Keratinocyte (primary cell): ENCODE measurements around the gene USP46. TPM values are rescaled to one million over a fixed set of nuclear protein-coding genes. Genes with fewer than 3 reads are reported as not detected.

Experiments used
- DNase-seq: peaks from one replicate; pipeline ENCODE4 v3.0.0-alpha.2; 2011; ENCODE audit warnings: low read depth, missing footprints, low spot score
- FAIRE-seq: peaks from 2 replicates; lab custom pipeline; 2011; peaks lifted over from hg19 to GRCh38; lab: Jason Lieb, UNC
- H2AFZ ChIP-seq: 2 replicates; pipeline ENCODE4 v1.6.0; 2012; ENCODE audit warnings: low read length, control low read depth, inconsistent platforms; ENCODE audit not compliant: control insufficient read depth
- H3K27ac ChIP-seq: 2 replicates; pipeline ENCODE4 v1.5.1; 2011; ENCODE audit warnings: low read length; ENCODE audit not compliant: control insufficient read depth, insufficient read depth
- H3K27me3 ChIP-seq: 3 replicates; pipeline ENCODE4 v1.6.0; 2011; ENCODE audit warnings: low read length; ENCODE audit not compliant: control insufficient read depth, insufficient read depth; ENCODE audit errors: extremely low read depth
- H3K36me3 ChIP-seq, 2 experiments: 2 replicates in 1 of 2; 3 replicates in 1 of 2; pipeline ENCODE4 v1.5.1; 2011; ENCODE audit warnings: low read length in 2 of 2, mild to moderate bottlenecking in 1 of 2; ENCODE audit not compliant: control insufficient read depth in 2 of 2, insufficient read depth in 2 of 2; ENCODE audit errors: extremely low read depth in 1 of 2
- H3K4me1 ChIP-seq: 3 replicates; pipeline ENCODE4 v1.5.1; 2011; ENCODE audit warnings: low read length; ENCODE audit not compliant: control insufficient read depth, insufficient read depth; ENCODE audit errors: extremely low read depth
- H3K4me2 ChIP-seq: 3 replicates; pipeline ENCODE4 v1.6.0; 2011; ENCODE audit warnings: low read depth, low read length; ENCODE audit not compliant: control insufficient read depth, insufficient read depth; ENCODE audit errors: extremely low read depth
- H3K4me3 ChIP-seq, 3 experiments: fragments of 200-600 bp in 1 of 3; sonication (generic) in 1 of 3; 2 replicates in 2 of 3; 3 replicates in 1 of 3; pipeline ENCODE4 v1.5.1; 2011 to 2016; ENCODE audit warnings: low read length in 3 of 3, mild to moderate bottlenecking in 3 of 3, control low read depth in 2 of 3, inconsistent platforms in 1 of 3, low read depth in 1 of 3, mixed read lengths in 1 of 3, mixed run types in 1 of 3, moderate library complexity in 1 of 3; ENCODE audit not compliant: control insufficient read depth in 2 of 3, insufficient read depth in 2 of 3; ENCODE audit errors: extremely low read depth in 1 of 3
- H3K79me2 ChIP-seq: 2 replicates; pipeline ENCODE4 v1.6.0; 2012; ENCODE audit warnings: low read length; ENCODE audit not compliant: control insufficient read depth, insufficient read depth
- H3K9ac ChIP-seq: 3 replicates; pipeline ENCODE4 v1.6.0; 2011; ENCODE audit warnings: low read length; ENCODE audit not compliant: control insufficient read depth, insufficient read depth; ENCODE audit errors: extremely low read depth
- H3K9me1 ChIP-seq: 3 replicates; pipeline ENCODE4 v1.6.0; 2011; ENCODE audit warnings: low read length; ENCODE audit not compliant: control insufficient read depth, insufficient read depth; ENCODE audit errors: extremely low read depth
- H3K9me3 ChIP-seq: 2 replicates; pipeline ENCODE4 v1.5.1; 2012; ENCODE audit warnings: low read depth, low read length; ENCODE audit not compliant: control insufficient read depth
- H4K20me1 ChIP-seq: 3 replicates; pipeline ENCODE4 v1.6.0; 2011; ENCODE audit warnings: low read length; ENCODE audit not compliant: control insufficient read depth, insufficient read depth; ENCODE audit errors: extremely low read depth
- CTCF ChIP-seq, 3 experiments: IDR thresholded peaks in 1 of 3; conservative IDR thresholded peaks in 1 of 3; optimal IDR thresholded peaks in 1 of 3; 2 replicates in 2 of 3; 3 replicates in 1 of 3; pipeline versions ENCODE3 to v1.5.1; 2011; ENCODE audit warnings: low read length in 3 of 3, mild to moderate bottlenecking in 3 of 3, moderate library complexity in 2 of 3, control low read depth in 1 of 3, inconsistent platforms in 1 of 3; ENCODE audit not compliant: insufficient read depth in 2 of 3; ENCODE audit errors: extremely low read depth in 1 of 3
- EZH2 ChIP-seq: IDR thresholded peaks from one replicate; pipeline ENCODE4 v1.6.1; 2012; ENCODE audit warnings: inconsistent platforms, mild to moderate bottlenecking, low read length, moderate library complexity
- dilution Hi-C: fragments of 300-500 bp; cut with MboI; formaldehyde crosslinking; loops from one replicate; pipeline ENCODE4 v1.7.0; 2020; ENCODE audit warnings: low sequenced_read_pairs; ENCODE audit not compliant: extremely low pct_ligation_motif_present
- polyA plus RNA-seq, 5 experiments: library from polyadenylated mRNA; depleted of rRNA in 3 of 5; stranded (reverse) in 3 of 5; stranded (forward) in 1 of 5; unstranded in 1 of 5; fragments of >200 nt; gene quantifications; 1 replicate in 1 of 5; 2 replicates in 3 of 5; 3 replicates in 1 of 5; pipeline versions ENCODE4 v1.2.1 to v1.2.3, GENCODE V29; 2011 to 2012; ENCODE audit warnings: missing spikeins in 2 of 5, low read depth in 1 of 5, low replicate concordance in 1 of 5

The USP46 gene
- polyA plus RNA-seq, 1 donor (not counting 4 experiments of a cell fraction or from before 2014, with no cell fraction given): 20.4 TPM

DNA sequence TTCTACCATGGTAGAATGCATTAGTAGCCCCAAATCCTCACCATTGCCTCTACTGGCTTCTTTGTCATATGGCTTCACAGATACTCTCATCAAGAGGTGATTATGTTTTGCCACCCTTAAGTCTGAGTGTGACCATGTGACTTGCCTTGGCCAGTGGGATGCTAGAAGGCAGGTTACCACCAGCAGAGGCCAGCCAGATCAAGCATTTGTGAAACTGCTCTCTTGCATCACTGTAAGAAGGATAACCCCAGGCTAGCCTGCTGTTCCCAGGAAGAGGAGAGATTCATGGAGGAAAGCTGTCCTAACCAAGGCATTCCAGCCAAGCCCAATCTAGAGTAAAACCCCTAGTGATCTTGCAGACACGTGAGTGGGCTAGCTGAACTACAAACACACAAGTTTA is 46.8 kb downstream of the USP46 start:
- no peaks in the 10 kb centered on the region for H3K9me3 ChIP-seq
- H3K4me1 ChIP-seq: no peaks in the 10 kb centered on the region
- dilution Hi-C loops: no loop called here
- H3K4me3 ChIP-seq: no peak overlapping the region
- no peak overlapping the region for H3K27ac ChIP-seq
- H3K36me3 ChIP-seq: peaks cover 3 to 5% of the 10 kb centered on the region in 2 experiments
- no peaks in the 10 kb centered on the region for H3K27me3 ChIP-seq
- DNase-seq: no peak
- no peak overlapping the region for H3K4me2 ChIP-seq
- no peaks in the 10 kb centered on the region for H3K9me1 ChIP-seq
- TF ChIP-seq CTCF (optimal IDR thresholded peaks at IDR 0.05 in 1 of 3, IDR thresholded peaks at IDR 0.05 in 1 of 3, conservative IDR thresholded peaks at IDR 0.05 in 1 of 3; ENCODE audit: extremely low read depth in 1 of 3, insufficient read depth in 2 of 3, low read length in 3 of 3): peak in 2 of 3 experiments; percentile 13 to 17
- no peak for TF ChIP-seq EZH2
- H4K20me1 ChIP-seq: no peaks in the 10 kb centered on the region
- H2AFZ ChIP-seq: no peak overlapping the region
- H3K79me2 ChIP-seq: no peaks in the 10 kb centered on the region
- no peak for FAIRE-seq
- no peak overlapping the region for H3K9ac ChIP-seq

DNA sequence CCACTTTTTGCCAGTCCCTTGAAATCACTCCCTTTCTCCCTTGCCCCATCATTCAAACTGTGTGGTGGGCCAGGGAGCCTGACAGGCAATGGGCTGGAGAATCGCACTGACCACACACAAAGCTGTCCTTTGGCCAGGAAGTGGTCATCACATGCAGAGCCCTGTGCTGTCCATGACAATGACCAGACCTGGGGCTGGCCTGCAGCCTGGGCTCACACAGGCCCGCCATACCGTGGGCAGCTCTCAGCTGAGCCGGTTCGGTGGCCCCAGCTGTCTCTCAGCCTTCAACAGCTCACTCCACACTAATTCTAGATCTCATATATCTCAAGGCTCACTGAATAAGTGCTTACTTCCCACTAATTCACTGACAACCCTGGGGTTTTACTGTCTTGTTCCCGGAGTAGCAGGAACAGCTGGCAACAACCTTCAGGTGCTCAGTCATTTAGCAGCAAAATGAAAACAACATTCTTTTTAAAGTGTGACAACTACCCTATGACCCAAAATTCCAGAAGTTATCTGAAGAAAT is 48.0 kb downstream of the USP46 start:
- Histone ChIP-seq H3K79me2 (no peaks in the 10 kb centered on the region), H3K4me2 (no peak overlapping the region), H3K4me1 (no peaks in the 10 kb centered on the region), H3K9me3 (no peaks in the 10 kb centered on the region), H3K9ac (no peak overlapping the region), H3K27me3 (no peaks in the 10 kb centered on the region), H3K27ac (no peak overlapping the region), H3K9me1 (no peaks in the 10 kb centered on the region), H3K4me3 (no peak overlapping the region), H3K36me3 (peaks cover 3 to 6% of the 10 kb centered on the region in 2 experiments), H2AFZ (no peak overlapping the region), H4K20me1 (no peaks in the 10 kb centered on the region)
- no peak for DNase-seq
- no peak for TF ChIP-seq CTCF (optimal IDR thresholded peaks at IDR 0.05 in 1 of 3, IDR thresholded peaks at IDR 0.05 in 1 of 3, conservative IDR thresholded peaks at IDR 0.05 in 1 of 3; ENCODE audit: extremely low read depth in 1 of 3, insufficient read depth in 2 of 3, low read length in 3 of 3)
- no peak for TF ChIP-seq EZH2
- FAIRE-seq: no peak
- dilution Hi-C loops: no loop called here
